ENCODE data around the gene SALL4. TPM values are rescaled to one million over a fixed set of nuclear protein-coding genes. Genes with fewer than 3 reads are reported as not detected.
"Not testable (repeated sequence)": the region's sequence is repeated elsewhere in the genome, so short reads cannot be mapped to it uniquely, and the experiment has no call there.

Gene SALL4
- polyA plus RNA-seq, 3 donors: 0.03 to 0.49 (median 0.11) TPM

- no peak overlapping the region for H3K27ac ChIP-seq (ENCODE audit: low read depth, low read length)
- 63 to 73% (median 69%) methylated on average over 19 of the region's 19 CpGs for WGBS, 3 donors
These were observed 52.1 kb downstream of the SALL4 start for GRCh38 chr20:51750037-51750769.

- WGBS, 3 donors: 29 to 53% (median 37%) methylated on average over 1 of the region's 1 CpG
- no peak overlapping the region for H3K27ac ChIP-seq (ENCODE audit: low read depth, low read length)
These were observed 52.7 kb downstream of the SALL4 start for GRCh38 chr20:51749674-51750036.

GRCh38 chr20:51747182-51747911 is 55.0 kb downstream of the SALL4 start:
- no peak overlapping the region for H3K27ac ChIP-seq (ENCODE audit: low read depth, low read length)
- WGBS, 3 donors: 78 to 80% (median 78%) methylated on average over 7 of the region's 7 CpGs

GRCh38 chr20:51745804-51746203 is 56.5 kb downstream of the SALL4 start:
- no peak overlapping the region for H3K27ac ChIP-seq (ENCODE audit: low read depth, low read length)
- WGBS, 3 donors: 86 to 92% (median 90%) methylated on average over 3 of the region's 3 CpGs

GRCh38 chr20:51740838-51741237 is 61.5 kb downstream of the SALL4 start:
- whole genome bisulfite sequencing, 3 donors: 90 to 96% (median 95%) methylated on average over 3 of the region's 3 CpGs
- H3K27ac ChIP-seq (ENCODE audit: low read depth, low read length): no peak overlapping the region

- WGBS, 3 donors: 96 to 99% (median 98%) methylated on average over 6 to 7 of the region's 7 CpGs
- H3K27ac ChIP-seq (ENCODE audit: low read depth, low read length): not testable (repeated sequence)
These were observed 62.0 kb downstream of the SALL4 start for GRCh38 chr20:51740308-51740707.

GRCh38 chr20:51739722-51740249 is 62.5 kb downstream of the SALL4 start:
- 89 to 91% (median 90%) methylated on average over 4 of the region's 4 CpGs for WGBS, 3 donors
- H3K27ac ChIP-seq (ENCODE audit: low read depth, low read length): no peak overlapping the region

GRCh38 chr20:51738877-51739447 is 63.4 kb downstream of the SALL4 start:
- WGBS, 3 donors: 91 to 96% (median 96%) methylated on average over 12 of the region's 12 CpGs
- H3K27ac ChIP-seq (ENCODE audit: low read depth, low read length): no peak overlapping the region

- 94 to 97% (median 96%) methylated on average over 15 of the region's 15 CpGs for WGBS, 3 donors
- not testable (repeated sequence) for H3K27ac ChIP-seq (ENCODE audit: low read depth, low read length)
These were observed 64.1 kb downstream of the SALL4 start for GRCh38 chr20:51738261-51738660.

- no peak overlapping the region for H3K27ac ChIP-seq (ENCODE audit: low read depth, low read length)
- WGBS, 3 donors: 72 to 73% (median 73%) methylated on average over 5 of the region's 5 CpGs
These were observed 65.4 kb downstream of the SALL4 start for GRCh38 chr20:51736947-51737346.

- H3K27ac ChIP-seq (ENCODE audit: low read depth, low read length): no peak overlapping the region
- WGBS, 3 donors: 71 to 85% (median 83%) methylated on average over 11 of the region's 11 CpGs
These were observed 66.4 kb downstream of the SALL4 start for GRCh38 chr20:51735728-51736600.

DNA sequence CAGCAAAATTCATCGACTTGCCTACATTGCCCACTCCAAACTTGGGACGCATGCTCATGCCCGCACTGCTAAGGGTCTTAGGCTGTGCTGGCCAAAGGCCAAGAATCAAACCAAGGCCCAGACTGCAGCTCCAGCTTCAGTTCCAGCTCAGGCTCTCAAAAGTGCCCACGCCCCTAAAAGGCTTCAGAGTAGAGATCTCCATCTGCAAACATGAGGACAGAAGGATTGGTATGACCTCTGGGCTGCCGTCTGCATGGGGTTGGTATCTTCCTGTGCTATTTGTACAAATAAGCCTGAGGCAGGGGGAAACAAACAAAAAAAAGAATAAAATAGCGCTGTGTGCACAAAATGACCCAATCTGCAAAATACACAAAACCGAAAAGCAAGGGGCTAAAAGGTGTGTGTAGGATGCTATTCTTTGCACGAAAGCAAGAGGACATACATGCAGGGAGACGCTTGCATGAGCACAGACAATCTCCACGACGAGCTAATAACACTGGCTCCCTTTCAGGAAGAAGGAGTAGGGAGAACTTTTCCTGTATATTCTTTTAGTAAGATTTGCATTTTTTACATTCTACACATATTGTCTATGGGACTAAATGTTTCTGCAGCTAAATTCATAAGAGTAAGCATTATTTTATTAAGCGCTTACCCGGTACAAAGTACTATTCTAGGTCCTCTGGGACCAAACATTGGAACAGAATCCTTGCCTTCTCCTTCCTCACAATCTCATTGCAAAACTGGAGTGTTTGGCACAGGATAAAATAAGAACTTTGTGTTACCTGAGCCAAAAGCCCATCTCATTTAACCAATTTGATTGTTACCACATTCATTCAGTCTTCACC is 67.2 kb downstream of the SALL4 start:
- H3K27ac ChIP-seq (ENCODE audit: low read depth, low read length): no peak overlapping the region
- 60 to 67% (median 60%) methylated on average over 13 of the region's 13 CpGs for WGBS, 3 donors

- WGBS, 3 donors: 89 to 99% (median 97%) methylated on average over 3 of the region's 3 CpGs
- H3K27ac ChIP-seq (ENCODE audit: low read depth, low read length): no peak overlapping the region
These were observed 69.3 kb downstream of the SALL4 start for GRCh38 chr20:51733070-51733469.

Other genes starting within 250 kb of the SALL4 start
- gene ATP9A, start 34.1 kb downstream of the SALL4 start, polyA plus RNA-seq: 10 to 100 TPM; 10.1 to 38.0 (median 10.4) TPM